Measurements from ENCODE around the gene VAMP5. TPM values are rescaled to one million over a fixed set of nuclear protein-coding genes. Genes with fewer than 3 reads are reported as not detected.
A peak's percentile ranks its signal among the peaks of the same experiment; 100 is the strongest.

The VAMP5 gene
- total and polyA plus RNA-seq, 10 of the 15 experiments (the other 5 are each of a cell fraction or from before 2014, with no cell fraction given) = 3.8 to 52.7 (median 24.1) TPM

DNA sequence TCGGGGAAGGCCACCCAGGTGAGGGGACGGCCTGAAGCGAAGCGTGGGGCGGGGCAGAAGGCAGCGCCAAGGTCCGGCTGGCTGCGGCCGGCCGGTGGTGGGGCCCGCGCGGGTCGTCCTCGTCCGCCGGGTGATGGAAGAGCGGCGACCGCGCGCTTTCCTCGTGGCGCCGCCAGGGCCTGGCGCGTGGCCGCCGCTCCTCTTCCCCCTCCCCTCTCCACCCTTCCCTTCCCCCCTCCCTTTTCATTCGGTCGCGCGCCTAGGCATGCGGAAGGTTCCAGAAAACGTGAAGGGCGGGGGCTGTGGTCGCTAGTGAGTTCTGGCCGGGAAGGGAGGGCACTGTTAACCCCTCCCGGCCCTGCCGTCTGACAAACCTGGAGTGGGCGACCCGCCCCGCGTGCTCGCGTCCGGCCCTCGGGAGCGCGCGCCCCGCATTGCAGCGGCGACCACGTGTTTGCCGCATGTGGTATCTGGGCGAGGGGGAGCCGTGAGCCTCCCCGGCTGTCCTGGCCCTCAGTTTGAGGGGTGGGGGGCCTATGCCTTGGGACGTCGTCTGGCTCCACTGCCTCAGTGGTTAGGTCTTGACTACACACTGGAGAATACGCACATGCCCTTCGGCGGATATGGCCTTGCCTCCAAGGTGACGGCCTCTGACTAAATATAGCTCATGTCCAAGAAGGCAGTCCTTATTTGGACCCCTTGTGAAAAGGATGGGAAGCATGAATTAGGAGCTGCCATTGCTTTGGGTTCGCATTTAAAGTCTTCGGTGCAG, 44.7 kb upstream of the VAMP5 start (continued):
- TF ChIP-seq, protein P1, sequence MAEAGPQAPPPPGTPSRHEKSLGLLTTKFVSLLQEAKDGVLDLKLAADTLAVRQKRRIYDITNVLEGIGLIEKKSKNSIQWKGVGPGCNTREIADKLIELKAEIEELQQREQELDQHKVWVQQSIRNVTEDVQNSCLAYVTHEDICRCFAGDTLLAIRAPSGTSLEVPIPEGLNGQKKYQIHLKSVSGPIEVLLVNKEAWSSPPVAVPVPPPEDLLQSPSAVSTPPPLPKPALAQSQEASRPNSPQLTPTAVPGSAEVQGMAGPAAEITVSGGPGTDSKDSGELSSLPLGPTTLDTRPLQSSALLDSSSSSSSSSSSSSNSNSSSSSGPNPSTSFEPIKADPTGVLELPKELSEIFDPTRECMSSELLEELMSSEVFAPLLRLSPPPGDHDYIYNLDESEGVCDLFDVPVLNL (IDR thresholded peaks at IDR 0.05; ENCODE audit: low read depth, low read length) = no peak
- TF ChIP-seq, protein P2, sequence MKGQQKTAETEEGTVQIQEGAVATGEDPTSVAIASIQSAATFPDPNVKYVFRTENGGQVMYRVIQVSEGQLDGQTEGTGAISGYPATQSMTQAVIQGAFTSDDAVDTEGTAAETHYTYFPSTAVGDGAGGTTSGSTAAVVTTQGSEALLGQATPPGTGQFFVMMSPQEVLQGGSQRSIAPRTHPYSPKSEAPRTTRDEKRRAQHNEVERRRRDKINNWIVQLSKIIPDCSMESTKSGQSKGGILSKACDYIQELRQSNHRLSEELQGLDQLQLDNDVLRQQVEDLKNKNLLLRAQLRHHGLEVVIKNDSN (IDR thresholded peaks at IDR 0.05; ENCODE audit: borderline replicate concordance, extremely low read length, insufficient read depth, low read depth, low read length) = peak; percentile 77
- TF ChIP-seq MYC (IDR thresholded peaks at IDR 0.05; ENCODE audit: insufficient read depth, insufficient read length, insufficient replicate concordance, low read length, severe bottlenecking) (peak; percentile 98), EZH2 (IDR thresholded peaks at IDR 0.05; ENCODE audit: borderline replicate concordance, control insufficient read depth, low read depth, low read length) (no peak), BHLHE40 (IDR thresholded peaks at IDR 0.05; ENCODE audit: borderline replicate concordance in 1 of 2, low read depth in 2 of 2, low read length in 1 of 2) (peak; percentile 57 to 77; a peak in 3 of 4 replicates), NKRF (conservative IDR thresholded peaks at IDR 0.05) (peak; percentile 86), POU2F2 (IDR thresholded peaks at IDR 0.05; ENCODE audit: borderline replicate concordance, low read depth, low read length) (peak; percentile 37; the same call in 1 of the 3 replicates), NFYB (IDR thresholded peaks at IDR 0.05; ENCODE audit: insufficient read depth, low read depth, low read length) (no peak), ZNF687 (IDR thresholded peaks at IDR 0.05) (peak; percentile 25; the same call in 1 of the 2 replicates), REST (IDR thresholded peaks at IDR 0.05; ENCODE audit: low read depth, low read length) (0 out of 2 replicates have a peak, but pooled peaks have one; percentile 8), NFXL1 (IDR thresholded peaks at IDR 0.05; ENCODE audit: borderline replicate concordance) (no peak), HDGF (IDR thresholded peaks at IDR 0.05) (0 out of 2 replicates have a peak, but pooled peaks have one; percentile 25), POLR2AphosphoS5 (IDR thresholded peaks at IDR 0.05; ENCODE audit: low read length) (no peak; the same call in 1 of the 2 replicates)
- TF ChIP-seq, protein P3, sequence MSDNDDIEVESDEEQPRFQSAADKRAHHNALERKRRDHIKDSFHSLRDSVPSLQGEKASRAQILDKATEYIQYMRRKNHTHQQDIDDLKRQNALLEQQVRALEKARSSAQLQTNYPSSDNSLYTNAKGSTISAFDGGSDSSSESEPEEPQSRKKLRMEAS (IDR thresholded peaks at IDR 0.05; ENCODE audit: low read depth, low read length) = peak; percentile 95; the same call in 1 of the 2 replicates

Data from GM12878 (cell line).